SU-DHL-6 (cell line): ENCODE data around the gene MRPL54.

Experiments
- EZH2phosphoT487 ChIP-seq: fragments of 200-600 bp; sonication (generic), shearing (Covaris generic); conservative IDR thresholded peaks from 2 replicates; pipeline ENCODE4 v1.6.1; 2018; ENCODE audit warnings: mild to moderate bottlenecking, antibody characterized with exemption, low read length, moderate library complexity, mixed read lengths
- TF ChIP-seq, protein P1 (sequence below): fragments of 200-600 bp; sonication (generic); IDR thresholded peaks from one replicate; pipeline ENCODE4 v1.5.1; 2017; ENCODE audit warnings: antibody characterized with exemption, mild to moderate bottlenecking, low read length, moderate library complexity; ENCODE audit not compliant: insufficient read depth, poor library complexity, severe bottlenecking

DNA sequence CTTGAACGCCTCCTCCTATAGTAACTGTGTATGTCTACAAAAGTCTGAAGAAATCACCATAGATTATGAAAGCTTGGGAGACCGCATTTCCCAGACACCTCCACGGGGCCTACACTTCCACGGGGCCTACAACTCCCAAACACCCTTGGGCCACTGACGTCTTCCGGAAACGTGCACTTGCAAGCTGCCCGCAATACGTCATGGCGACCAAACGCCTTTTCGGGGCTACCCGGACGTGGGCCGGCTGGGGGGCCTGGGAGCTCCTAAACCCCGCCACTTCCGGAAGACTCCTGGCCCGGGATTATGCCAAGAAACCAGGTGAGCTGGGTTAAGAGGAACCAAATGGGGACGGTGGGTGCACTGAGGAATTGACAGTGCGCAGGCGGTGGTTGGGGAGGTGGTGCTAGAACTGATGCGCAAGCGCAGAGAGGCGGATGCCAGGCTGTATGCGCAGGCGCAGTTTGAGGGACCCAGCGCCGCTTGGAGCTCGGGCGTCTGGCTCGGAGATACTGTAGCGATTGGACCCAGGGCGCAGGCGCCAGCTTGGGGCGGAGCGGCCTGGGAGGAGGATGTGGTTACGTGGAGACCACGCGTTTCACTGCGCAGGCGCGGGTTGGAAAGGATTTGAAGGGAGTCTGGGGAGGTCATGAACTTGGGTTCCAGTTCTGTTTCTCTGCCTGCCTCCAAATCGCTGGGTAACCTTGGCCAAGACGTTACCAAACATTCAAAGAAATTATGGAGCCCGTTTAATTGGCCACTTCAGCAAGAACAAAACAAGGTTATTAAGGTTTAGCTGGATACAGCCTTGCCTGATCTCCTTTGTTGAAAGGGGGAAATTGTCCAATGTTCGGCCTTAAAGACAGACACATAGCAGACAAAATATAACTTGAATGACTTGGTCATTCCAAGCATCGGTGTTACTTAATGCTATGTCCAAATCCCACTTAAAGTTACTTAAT lies at the start of gene MRPL54:
- TF ChIP-seq, protein P1, sequence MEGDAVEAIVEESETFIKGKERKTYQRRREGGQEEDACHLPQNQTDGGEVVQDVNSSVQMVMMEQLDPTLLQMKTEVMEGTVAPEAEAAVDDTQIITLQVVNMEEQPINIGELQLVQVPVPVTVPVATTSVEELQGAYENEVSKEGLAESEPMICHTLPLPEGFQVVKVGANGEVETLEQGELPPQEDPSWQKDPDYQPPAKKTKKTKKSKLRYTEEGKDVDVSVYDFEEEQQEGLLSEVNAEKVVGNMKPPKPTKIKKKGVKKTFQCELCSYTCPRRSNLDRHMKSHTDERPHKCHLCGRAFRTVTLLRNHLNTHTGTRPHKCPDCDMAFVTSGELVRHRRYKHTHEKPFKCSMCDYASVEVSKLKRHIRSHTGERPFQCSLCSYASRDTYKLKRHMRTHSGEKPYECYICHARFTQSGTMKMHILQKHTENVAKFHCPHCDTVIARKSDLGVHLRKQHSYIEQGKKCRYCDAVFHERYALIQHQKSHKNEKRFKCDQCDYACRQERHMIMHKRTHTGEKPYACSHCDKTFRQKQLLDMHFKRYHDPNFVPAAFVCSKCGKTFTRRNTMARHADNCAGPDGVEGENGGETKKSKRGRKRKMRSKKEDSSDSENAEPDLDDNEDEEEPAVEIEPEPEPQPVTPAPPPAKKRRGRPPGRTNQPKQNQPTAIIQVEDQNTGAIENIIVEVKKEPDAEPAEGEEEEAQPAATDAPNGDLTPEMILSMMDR = no peak
- TF ChIP-seq EZH2phosphoT487 = no peak
